ENCODE data around the gene PPY.

PPY gene

DNA sequence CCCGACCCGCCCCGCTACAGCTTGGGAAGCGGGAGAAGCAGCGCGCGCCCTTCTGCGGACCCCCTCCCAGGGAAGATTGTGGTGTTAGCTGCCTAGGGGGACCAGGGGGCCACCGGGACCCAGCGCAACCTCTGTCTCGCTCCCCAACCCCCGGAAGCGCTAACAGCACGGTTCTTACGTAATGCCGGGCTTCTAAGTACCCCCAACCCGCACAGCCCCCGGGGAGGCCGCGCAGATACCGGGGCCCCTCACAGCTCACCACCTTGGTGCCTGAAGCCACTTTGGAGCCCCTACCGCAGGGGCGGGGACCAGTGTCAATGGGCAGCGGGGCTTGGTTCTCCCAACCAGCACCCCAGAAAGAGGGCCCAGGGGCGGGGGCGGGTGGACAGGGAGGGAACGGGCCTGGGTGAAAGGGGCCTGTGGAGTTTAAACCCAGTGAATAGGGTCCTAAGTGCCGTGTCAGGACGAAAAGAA lies 35.3 kb downstream of the PPY start:
- TF ChIP-seq GATA2 (IDR thresholded peaks at IDR 0.05; ENCODE audit: low read depth, low read length): no peak
- no peak for TF ChIP-seq GATA3 (IDR thresholded peaks at IDR 0.05; ENCODE audit: low read depth, low read length)

GRCh38 chr17:43905985-43906852 lies 36.1 kb downstream of the PPY start:
- TF ChIP-seq GATA3 (IDR thresholded peaks at IDR 0.05; ENCODE audit: low read depth, low read length): no peak
- no peak for TF ChIP-seq GATA2 (IDR thresholded peaks at IDR 0.05; ENCODE audit: low read depth, low read length)

- TF ChIP-seq GATA2 (IDR thresholded peaks at IDR 0.05; ENCODE audit: low read depth, low read length): no peak
- no peak for TF ChIP-seq GATA3 (IDR thresholded peaks at IDR 0.05; ENCODE audit: low read depth, low read length)
Measured at GRCh38 chr17:43905400-43905984, 36.8 kb downstream of the PPY start.

GRCh38 chr17:43901861-43902589 lies 40.3 kb downstream of the PPY start:
- TF ChIP-seq GATA2 (IDR thresholded peaks at IDR 0.05; ENCODE audit: low read depth, low read length) (no peak), GATA3 (IDR thresholded peaks at IDR 0.05; ENCODE audit: low read depth, low read length) (no peak)

DNA sequence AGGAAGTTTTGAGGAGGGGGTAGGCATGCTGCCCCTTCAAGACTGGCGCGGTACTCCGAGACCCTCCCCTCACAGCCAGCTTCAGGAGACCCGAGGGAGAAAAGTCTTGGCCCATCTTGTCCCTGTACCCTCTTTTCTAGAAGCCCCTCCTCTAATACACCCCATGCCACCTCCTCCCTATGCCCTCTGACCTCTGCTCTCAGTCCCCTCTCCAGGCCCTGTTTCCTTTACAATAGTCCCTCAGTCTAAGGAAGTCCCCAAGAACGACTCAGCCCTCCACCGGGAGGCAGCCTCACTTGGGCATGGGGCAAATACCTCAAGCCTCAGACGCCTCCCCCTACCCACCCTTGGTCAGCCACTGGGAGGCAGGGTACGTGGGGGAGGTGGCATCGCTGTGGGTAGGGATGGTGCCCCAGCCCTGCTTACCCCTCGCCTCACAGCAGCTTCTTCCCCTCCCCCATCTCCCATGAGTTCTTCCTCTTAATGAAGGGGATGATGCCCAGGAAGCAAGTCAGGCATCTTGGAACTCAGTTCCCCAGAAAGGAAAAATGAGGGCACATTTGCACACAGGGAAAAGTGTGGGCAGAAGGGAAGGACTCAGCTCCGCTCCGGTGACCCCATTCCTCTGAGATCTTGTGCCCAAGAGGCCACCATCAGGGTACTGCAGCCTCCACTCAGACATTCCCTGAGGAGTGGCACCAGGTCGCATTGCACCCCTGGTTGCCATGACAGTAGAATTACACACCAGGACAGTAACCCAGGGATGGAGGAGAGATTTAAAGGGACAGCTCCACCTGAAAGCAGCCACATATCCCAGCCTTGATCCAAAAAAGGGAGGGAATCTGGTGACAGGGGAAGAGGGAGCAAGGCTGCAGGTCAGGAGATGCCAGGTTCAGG lies 41.2 kb downstream of the PPY start:
- no peak for TF ChIP-seq GATA3 (IDR thresholded peaks at IDR 0.05; ENCODE audit: low read depth, low read length)
- TF ChIP-seq GATA2 (IDR thresholded peaks at IDR 0.05; ENCODE audit: low read depth, low read length): no peak

DNA sequence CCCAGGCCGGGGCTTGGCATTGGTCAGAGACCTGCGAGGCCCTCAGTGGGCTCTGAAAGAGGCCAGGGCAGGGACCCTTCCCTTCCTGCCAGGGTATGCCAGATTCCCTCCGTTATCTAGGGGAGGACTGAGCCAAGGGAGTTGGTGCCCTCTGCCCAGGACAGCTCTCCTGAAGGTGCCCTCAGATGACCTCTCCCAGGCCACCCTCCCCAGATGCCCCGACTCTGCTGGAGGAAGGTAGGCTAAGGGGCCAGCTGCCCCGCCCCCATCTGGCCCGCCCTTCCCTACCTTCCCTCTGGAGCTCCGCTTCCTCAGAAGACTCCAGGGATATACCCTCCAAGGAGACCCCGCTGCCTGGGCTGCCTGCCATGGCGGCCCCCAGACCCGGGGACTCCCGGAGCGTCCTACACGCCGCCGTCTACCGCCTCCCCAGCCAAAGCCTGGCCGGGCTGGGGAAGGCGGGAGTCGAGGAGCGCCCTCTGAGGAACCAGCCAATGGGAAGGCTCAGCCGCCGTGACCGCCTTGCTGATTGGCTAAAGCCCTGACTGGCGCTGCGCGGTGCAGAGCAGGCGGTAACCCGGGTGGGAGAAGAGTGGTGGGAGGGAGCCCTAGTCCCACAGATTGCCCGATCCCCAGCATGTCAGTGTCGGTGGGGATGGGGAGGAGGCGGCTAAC lies 42.0 kb downstream of the PPY start:
- TF ChIP-seq GATA2 (IDR thresholded peaks at IDR 0.05; ENCODE audit: low read depth, low read length) (no peak), GATA3 (IDR thresholded peaks at IDR 0.05; ENCODE audit: low read depth, low read length) (no peak)

- TF ChIP-seq GATA2 (IDR thresholded peaks at IDR 0.05; ENCODE audit: low read depth, low read length) (no peak), GATA3 (IDR thresholded peaks at IDR 0.05; ENCODE audit: low read depth, low read length) (no peak)
Measured at GRCh38 chr17:43898446-43898845, 43.8 kb downstream of the PPY start.

GRCh38 chr17:43897831-43898230 lies 44.4 kb downstream of the PPY start:
- TF ChIP-seq GATA2 (IDR thresholded peaks at IDR 0.05; ENCODE audit: low read depth, low read length) (no peak), GATA3 (IDR thresholded peaks at IDR 0.05; ENCODE audit: low read depth, low read length) (no peak)

DNA sequence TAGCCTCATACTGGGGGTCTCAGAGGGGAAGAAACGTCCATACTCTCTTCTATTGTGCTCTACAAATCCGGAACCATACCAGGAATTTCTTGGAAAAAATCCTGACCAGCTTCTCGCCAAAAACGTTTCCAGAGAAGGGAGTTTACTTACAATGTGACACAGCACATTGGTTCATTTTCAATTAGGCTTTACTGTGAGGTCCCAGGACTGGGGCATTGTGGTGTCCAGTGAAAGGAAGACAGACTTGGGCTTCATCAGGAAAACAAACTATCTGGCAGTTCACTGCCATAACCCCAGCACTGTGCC lies 49.7 kb downstream of the PPY start:
- TF ChIP-seq GATA2 (IDR thresholded peaks at IDR 0.05; ENCODE audit: low read depth, low read length): no peak
- no peak for TF ChIP-seq GATA3 (IDR thresholded peaks at IDR 0.05; ENCODE audit: low read depth, low read length)

- TF ChIP-seq GATA2 (IDR thresholded peaks at IDR 0.05; ENCODE audit: low read depth, low read length) (no peak), GATA3 (IDR thresholded peaks at IDR 0.05; ENCODE audit: low read depth, low read length) (no peak)
Measured at GRCh38 chr17:43891851-43892646, 50.2 kb downstream of the PPY start.

Measured in SH-SY5Y (cell line).